K562 (cell line): ENCODE measurements around the gene TGFBR1. TPM values are rescaled to one million over a fixed set of nuclear protein-coding genes. Genes with fewer than 3 reads are reported as not detected.

Source experiments
- ATAC-seq: fragments of 200-7000 bp; cut with Tn5 transposase; 3 replicates; pipeline ENCODE4 v1.9.1; 2020; ENCODE audit warnings: moderate library complexity
- BruUV-seq: library from RNA; stranded (reverse); fragments of 400-500 nt; replicated peaks from 2 replicates; lab custom pipeline; 2021; lab: Mats Ljungman, UMichigan
- CTCF ChIA-PET: fragments of 300-600 bp; formaldehyde crosslinking; extraction: SDS; loops from one replicate; lab custom pipeline; 2021; ENCODE audit warnings: low intra/inter-chr PET ratio; lab: Yijun Ruan, JAX
- POLR2A ChIA-PET: fragments of 300-600, 350-650 bp; sonication (Branson Sonifier 250); formaldehyde crosslinking; extraction: SDS; loops from one replicate; lab custom pipeline; 2021; ENCODE audit warnings: antibody characterized with exemption, inconsistent platforms; lab: Yijun Ruan, JAX
- DNase-seq, 4 experiments: peaks; one replicate each; pipeline versions ENCODE4 v3.0.0 to v3.0.0-alpha.2; 2011 to 2018; ENCODE audit warnings: low spot score in 3 of 4, mixed read lengths in 3 of 4; ENCODE audit errors: extremely low read depth in 1 of 4
- FAIRE-seq: peaks from 2 replicates; lab custom pipeline; 2011; peaks lifted over from hg19 to GRCh38; lab: Jason Lieb, UNC
- H2AFZ ChIP-seq: 2 replicates; pipeline ENCODE4 v1.6.0; 2011; ENCODE audit warnings: low read depth, low read length, control low read depth, inconsistent platforms
- H3K27ac ChIP-seq: fragments of 200-600 bp; 3 replicates; pipeline ENCODE4 v1.8.0; 2011; ENCODE audit warnings: low read depth, mild to moderate bottlenecking, control low read depth, inconsistent platforms, low read length, moderate library complexity, mixed read lengths; ENCODE audit errors: extremely low read depth
- H3K27me3 ChIP-seq, 2 experiments: fragments of 300-600 bp in 1 of 2; 2 replicates in 1 of 2; 3 replicates in 1 of 2; pipeline versions ENCODE4 v1.6.0 to v1.8.0; 2011; ENCODE audit warnings: inconsistent platforms in 2 of 2, low read length in 2 of 2, mild to moderate bottlenecking in 1 of 2, mixed read lengths in 1 of 2, moderate library complexity in 1 of 2; ENCODE audit not compliant: control insufficient read depth in 2 of 2, insufficient read depth in 2 of 2
- H3K36me3 ChIP-seq: fragments of 300-600 bp; 3 replicates; pipeline ENCODE4 v1.8.0; 2011; ENCODE audit warnings: mild to moderate bottlenecking, low read length, inconsistent platforms; ENCODE audit not compliant: control insufficient read depth, insufficient read depth
- H3K4me1 ChIP-seq, 2 experiments: fragments of 200-600 bp in 1 of 2; replicated peaks in 1 of 2; 2 replicates in 1 of 2; 3 replicates in 1 of 2; pipeline versions ENCODE4 v1.5.1 to v1.8.0; 2011; ENCODE audit warnings: inconsistent platforms in 2 of 2, low read length in 2 of 2, mild to moderate bottlenecking in 1 of 2, mixed read lengths in 1 of 2, moderate library complexity in 1 of 2; ENCODE audit not compliant: control insufficient read depth in 2 of 2, insufficient read depth in 2 of 2
- H3K4me2 ChIP-seq: 2 replicates; pipeline ENCODE4 v1.6.1; 2011; ENCODE audit warnings: low read length, control low read depth, inconsistent platforms, mixed read lengths; ENCODE audit not compliant: insufficient read depth
- H3K4me3 ChIP-seq: fragments of 200-600 bp; sonication (generic), shearing (Covaris generic); 2 replicates; pipeline ENCODE4 v1.5.1; 2016; ENCODE audit warnings: control low read depth, inconsistent platforms
- H3K79me2 ChIP-seq: fragments of 200-600 bp; 3 replicates; pipeline ENCODE4 v1.8.0; 2011; ENCODE audit warnings: low read length, inconsistent platforms; ENCODE audit not compliant: control insufficient read depth, insufficient read depth
- H3K9ac ChIP-seq, 2 experiments: 2 replicates each; pipeline versions ENCODE4 v1.6.0 to v1.6.1; 2011; ENCODE audit warnings: low read depth in 2 of 2, low read length in 2 of 2, control low read depth in 1 of 2, inconsistent platforms in 1 of 2, mild to moderate bottlenecking in 1 of 2, mixed read lengths in 1 of 2; ENCODE audit not compliant: insufficient read depth in 1 of 2
- H3K9me1 ChIP-seq: one replicate; pipeline ENCODE4 v1.6.0; 2011; ENCODE audit warnings: inconsistent platforms, mild to moderate bottlenecking, low read length, moderate library complexity; ENCODE audit not compliant: control insufficient read depth, insufficient read depth
- H3K9me3 ChIP-seq: replicated peaks from 2 replicates; pipeline ENCODE4 v1.5.1; 2011; ENCODE audit warnings: low read depth, low read length, inconsistent platforms; ENCODE audit not compliant: control insufficient read depth, insufficient read depth
- H4K20me1 ChIP-seq: replicated peaks from 2 replicates; pipeline ENCODE4 v1.6.1; 2011; ENCODE audit warnings: low read length, inconsistent platforms, mixed read lengths; ENCODE audit not compliant: control insufficient read depth, insufficient read depth
- FOXP4 ChIP-seq: sonication (generic); formaldehyde crosslinking; IDR thresholded peaks from 2 replicates; pipeline ENCODE4 v1.8.0; 2022; ENCODE audit warnings: mild to moderate bottlenecking, missing genetic modification reagents, borderline replicate concordance
- MCM3 ChIP-seq: fragments of 450-650 bp; IDR thresholded peaks from 2 replicates; pipeline ENCODE4 v1.6.1; 2016
- NCOA1 ChIP-seq: fragments of 450-650 bp; IDR thresholded peaks from 2 replicates; pipeline ENCODE4 v1.6.1; 2016; ENCODE audit warnings: low read depth
- PHB2 ChIP-seq: fragments of 450-650 bp; IDR thresholded peaks from 2 replicates; pipeline ENCODE4 v1.6.1; 2017; ENCODE audit warnings: low read depth
- SREBF1 ChIP-seq: fragments of 150-350 bp; IDR thresholded peaks from 2 replicates; pipeline ENCODE4 v1.6.1; 2014; ENCODE audit warnings: antibody characterized with exemption, low read depth, low read length, borderline replicate concordance
- TFAM ChIP-seq: fragments of 250-450 bp; sonication (Bioruptor Pico); conservative IDR thresholded peaks from 2 replicates; pipeline ENCODE4 v1.5.0; 2021; ENCODE audit warnings: mild to moderate bottlenecking, moderate library complexity
- ZBTB8A ChIP-seq: fragments of 450-650 bp; IDR thresholded peaks from 2 replicates; pipeline ENCODE4 v1.6.1; 2018; ENCODE audit warnings: mild to moderate bottlenecking, moderate library complexity; ENCODE audit not compliant: partially characterized antibody
- ZNF277 ChIP-seq: fragments of 250-450 bp; sonication (Bioruptor Pico); IDR thresholded peaks from 2 replicates; pipeline ENCODE4 v1.8.0; 2022; ENCODE audit warnings: inconsistent platforms, mild to moderate bottlenecking, moderate library complexity, borderline replicate concordance
- ZNF384 ChIP-seq: IDR thresholded peaks from 2 replicates; pipeline ENCODE4 v1.6.1; 2012; ENCODE audit warnings: low read depth, low read length, improper control_type of control experiment
- WGBS: fragments of 100-300 bp; shearing (Covaris generic); methylation state at CpG from one replicate; pipeline ENCODE4 v1.1.6; 2016; ENCODE audit warnings: low coverage, mixed read lengths; ENCODE audit not compliant: insufficient coverage; ENCODE audit errors: missing lambda C conversion rate; 5-methylcytosine and 5-hydroxymethylcytosine counted together
- in situ Hi-C: fragments of 300-500 bp; cut with MboI; formaldehyde crosslinking; loops from 4 replicates; pipeline ENCODE4 v1.15.0; 2018; ENCODE audit warnings: inconsistent platforms, mixed read lengths
- intact Hi-C: fragments of 100-400 bp; cut with micrococcal nuclease; formaldehyde crosslinking; loops from 2 replicates; pipeline ENCODE4 v1.14.2; 2022
- polyA plus RNA-seq, 8 experiments: library from polyadenylated mRNA; depleted of rRNA in 4 of 8; stranded (reverse) in 5 of 8; unstranded in 3 of 8; fragments of >200 nt; fragmentation: Nextera tagmentation in 2 of 8; fragmentation: Illumina TruSeq in 1 of 8; extraction: Ambion mirVana in 2 of 8; extraction: Trizol in 1 of 8; gene quantifications; 2 replicates each; pipeline versions ENCODE4 v1.2.1 to v1.2.3, GENCODE V29; 2011 to 2014; ENCODE audit warnings: inconsistent platforms in 1 of 8, missing spikeins in 1 of 8
- total RNA-seq, 7 experiments: library from RNA; depleted of rRNA in 6 of 7; stranded (reverse); fragments of >200 nt in 6 of 7; fragmentation: Illumina TruSeq in 2 of 7; extraction: Trizol in 2 of 7; gene quantifications; 2 replicates each; pipeline versions ENCODE4 v1.2.1 to v1.2.3, GENCODE V29; 2011 to 2021; ENCODE audit warnings: low replicate concordance in 1 of 7

TGFBR1 gene
- total and polyA plus RNA-seq, 9 of the 15 experiments (the other 6 are each of a cell fraction or from before 2014, with no cell fraction given): 15.5 to 62.4 (median 42.7) TPM

- no peak for TF ChIP-seq FOXP4 (CRISPR knock-in tag)
Measured at GRCh38 chr9:99187311-99187710, 82.4 kb downstream of the TGFBR1 start (continued).

- ChIA-PET CTCF (no interaction called here), POLR2A (interaction anchor here (0.6 to 1.2 kb wide), 2 partner anchors 32 to 107 kb away, joined by 3 to 4 read pairs; partner anchors contain the start of gene ALG2)
- no peaks in the 10 kb centered on the region for H3K9me3 ChIP-seq
- no peak overlapping the region for H3K4me3 ChIP-seq
- H2AFZ ChIP-seq: no peak overlapping the region
- H3K9ac ChIP-seq: no peak overlapping the region
- DNase-seq: no peak
- H3K4me2 ChIP-seq: no peak overlapping the region
- peaks cover 42 to 51% of the 10 kb centered on the region in 2 experiments; a peak in 4 of 5 replicates for H3K27me3 ChIP-seq
- H4K20me1 ChIP-seq: no peaks in the 10 kb centered on the region
- in situ Hi-C loops: loop anchor here (10.0 kb wide), 2 partner anchors 826 to 1026 kb away; no protein-coding TSS in a partner anchor
- peaks cover 2 to 5% of the 10 kb centered on the region in 2 experiments; a peak in 3 of 5 replicates for H3K4me1 ChIP-seq
- no TSS peak for BruUV-seq
- TF ChIP-seq NCOA1 (no peak), PHB2 (no peak), ZBTB8A (no peak), ZNF277 (no peak), MCM3 (no peak), SREBF1 (no peak), ZNF384 (no peak), TFAM (no peak)
- H3K36me3 ChIP-seq: no peaks in the 10 kb centered on the region
- H3K9me1 ChIP-seq: no peaks in the 10 kb centered on the region
- 0% methylated on average over 2 of the region's 2 CpGs for WGBS
- H3K79me2 ChIP-seq: no peaks in the 10 kb centered on the region
- FAIRE-seq: no peak
- intact Hi-C loops: loop anchor here (10.0 kb wide), 6 partner anchors 106 to 796 kb away; no protein-coding TSS in a partner anchor
- no peak overlapping the region for H3K27ac ChIP-seq
- no peak for ATAC-seq
Measured at GRCh38 chr9:99189186-99189585, 84.3 kb downstream of the TGFBR1 start.
